Measurements from ENCODE around the gene PNLIP.
A peak's percentile ranks its signal among the peaks of the same experiment; 100 is the strongest.

The PNLIP gene

GRCh38 chr10:116545756-116546155, at the start of gene PNLIP:
TSS of gene PNLIP (plus strand) at chr10:116545931. CDS start at chr10:116546093, 162 bp downstream.
- no peak for DNase-seq (ENCODE audit: low read depth in 2 of 2)

- DNase-seq (ENCODE audit: low read depth in 2 of 2): no peak
Measured at GRCh38 chr10:116504786-116505185, 40.9 kb upstream of the PNLIP start.

- DNase-seq (ENCODE audit: low read depth in 2 of 2): no peak
Measured at GRCh38 chr10:116510565-116510964, 35.2 kb upstream of the PNLIP start.

GRCh38 chr10:116511365-116511764, 34.4 kb upstream of the PNLIP start:
- no peak for DNase-seq (ENCODE audit: low read depth in 2 of 2)

GRCh38 chr10:116521424-116522290, 24.1 kb upstream of the PNLIP start:
- peak; percentile 1 to 9 for DNase-seq (ENCODE audit: low read depth in 2 of 2)

- DNase-seq (ENCODE audit: low read depth in 2 of 2): no peak
Measured at GRCh38 chr10:116522803-116523381, 22.8 kb upstream of the PNLIP start.

GRCh38 chr10:116524736-116525135, 21.0 kb upstream of the PNLIP start:
- DNase-seq (ENCODE audit: low read depth in 2 of 2): no peak

- DNase-seq (ENCODE audit: low read depth in 2 of 2): no peak
Measured at GRCh38 chr10:116526219-116526618, 19.5 kb upstream of the PNLIP start.

GRCh38 chr10:116536810-116537209, 8.9 kb upstream of the PNLIP start:
- DNase-seq (ENCODE audit: low read depth in 2 of 2): no peak

GRCh38 chr10:116538456-116538855, 7.3 kb upstream of the PNLIP start:
- no peak for DNase-seq (ENCODE audit: low read depth in 2 of 2)

GRCh38 chr10:116538992-116539391, 6.7 kb upstream of the PNLIP start:
- DNase-seq (ENCODE audit: low read depth in 2 of 2): no peak

- DNase-seq (ENCODE audit: low read depth in 2 of 2): no peak
Measured at GRCh38 chr10:116540814-116541213, 4.9 kb upstream of the PNLIP start.

GRCh38 chr10:116542007-116542677, 3.6 kb upstream of the PNLIP start:
- no peak for DNase-seq (ENCODE audit: low read depth in 2 of 2)

GRCh38 chr10:116545122-116545521, 609 bp upstream of the PNLIP start:
- no peak for DNase-seq (ENCODE audit: low read depth in 2 of 2)

- DNase-seq (ENCODE audit: low read depth in 2 of 2): no peak
Measured at GRCh38 chr10:116548301-116548700, 2.6 kb downstream of the PNLIP start.

- no peak for DNase-seq (ENCODE audit: low read depth in 2 of 2)
Measured at GRCh38 chr10:116553378-116553980, 7.7 kb downstream of the PNLIP start.

- no peak for DNase-seq (ENCODE audit: low read depth in 2 of 2)
Measured at GRCh38 chr10:116554628-116555027, 8.9 kb downstream of the PNLIP start.

GRCh38 chr10:116555880-116556279, 10.1 kb downstream of the PNLIP start:
- no peak for DNase-seq (ENCODE audit: low read depth in 2 of 2)

GRCh38 chr10:116557305-116557880, 11.7 kb downstream of the PNLIP start:
- DNase-seq (ENCODE audit: low read depth in 2 of 2): no peak

- no peak for DNase-seq (ENCODE audit: low read depth in 2 of 2)
Measured at GRCh38 chr10:116565534-116565933, 19.8 kb downstream of the PNLIP start.

GRCh38 chr10:116566932-116567331, 21.2 kb downstream of the PNLIP start:
- DNase-seq (ENCODE audit: low read depth in 2 of 2): no peak

- DNase-seq (ENCODE audit: low read depth in 2 of 2): no peak
Measured at GRCh38 chr10:116567335-116567734, 21.6 kb downstream of the PNLIP start.
